GM12892 (cell line): ENCODE results near the gene OPHN1.

Experiments used
- POLR2A ChIP-seq: IDR thresholded peaks from 2 replicates; pipeline ENCODE4 v1.6.1; 2011; ENCODE audit warnings: low read depth, low read length, control low read depth
- POLR2AphosphoS5 ChIP-seq: IDR thresholded peaks from 2 replicates; pipeline ENCODE4 v1.6.1; 2011; ENCODE audit warnings: low read depth, low read length, control low read depth
- TAF1 ChIP-seq: IDR thresholded peaks from 2 replicates; pipeline ENCODE4 v1.6.1; 2011; ENCODE audit warnings: low read depth, mild to moderate bottlenecking, control low read depth, low read length, borderline replicate concordance

DNA sequence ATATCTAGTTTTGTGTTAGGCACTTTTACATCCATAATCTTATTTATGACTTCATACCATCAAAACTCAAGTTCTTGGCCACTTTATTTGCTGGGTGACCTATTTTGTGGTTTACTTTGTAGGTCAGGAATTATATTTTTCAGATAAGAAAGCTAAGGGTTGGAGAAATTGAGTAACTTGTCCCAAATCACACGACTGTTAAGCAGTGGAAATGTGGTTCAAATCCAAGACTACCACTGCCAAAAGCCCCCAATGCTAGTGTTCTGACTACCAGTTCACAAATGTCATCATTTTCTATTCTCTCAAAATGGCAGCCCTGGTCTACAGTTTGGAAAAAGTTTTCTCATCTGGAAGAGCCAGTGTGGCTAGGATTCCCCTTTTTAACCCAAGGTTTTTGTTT, 74.6 kb downstream of the OPHN1 start:
- TF ChIP-seq TAF1 (no peak), POLR2AphosphoS5 (no peak), POLR2A (no peak)
